Astrocyte of the spinal cord (primary cell): ENCODE data around the gene CENPN.
A peak's percentile ranks its signal among the peaks of the same experiment; 100 is the strongest.

ENCODE experiments used
- DNase-seq: peaks from one replicate; pipeline ENCODE4 v3.0.0; 2011; ENCODE audit warnings: low read depth, low spot score
- H3K4me3 ChIP-seq: 2 replicates; pipeline ENCODE4 v1.5.1; 2011; ENCODE audit warnings: low read depth, mild to moderate bottlenecking, low read length, moderate library complexity
- CTCF ChIP-seq: IDR thresholded peaks from 2 replicates; pipeline ENCODE4 v1.5.1; 2012; ENCODE audit warnings: low read depth, mild to moderate bottlenecking, low read length, inconsistent platforms
- in situ Hi-C: cut with HindIII; loops from 2 replicates; pipeline ENCODE4 v1.10.0; 2017; ENCODE audit warnings: low sequenced_read_pairs

The CENPN gene

GRCh38 chr16:80990978-80991377 lies 16.0 kb upstream of the CENPN start:
- in situ Hi-C loops: no loop called here
- DNase-seq: no peak
- TF ChIP-seq CTCF: no peak
- H3K4me3 ChIP-seq: no peak overlapping the region

DNA sequence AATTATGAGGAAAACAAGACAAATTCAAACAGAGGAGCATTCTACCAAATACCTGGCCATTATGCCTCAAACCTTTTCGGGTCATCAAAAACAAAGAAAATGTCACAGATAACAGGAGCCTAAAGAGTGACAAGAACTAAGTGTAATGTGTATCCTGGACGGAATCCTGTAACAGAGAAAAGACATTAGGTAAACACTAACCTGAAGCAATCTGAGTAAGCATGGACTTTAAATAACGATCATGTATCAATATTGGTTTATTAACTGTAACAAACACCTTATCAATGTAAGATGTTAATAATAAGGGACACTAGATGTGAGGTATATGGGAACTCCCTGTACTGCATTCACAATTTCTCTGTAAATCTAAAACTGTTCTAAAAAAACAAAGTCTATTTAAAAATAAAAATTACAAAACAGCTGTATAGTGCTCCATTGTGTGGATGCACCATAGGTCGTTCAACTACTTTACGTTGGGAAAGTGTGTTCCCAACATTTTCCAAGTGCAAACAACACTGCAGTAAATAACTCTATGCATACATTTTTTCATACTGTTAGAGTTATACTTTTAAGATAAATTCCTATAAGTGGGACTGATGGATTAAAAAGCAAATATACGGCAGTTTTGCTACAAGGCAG lies 15.1 kb upstream of the CENPN start:
- TF ChIP-seq CTCF: no peak
- DNase-seq: no peak
- in situ Hi-C loops: no loop called here
- H3K4me3 ChIP-seq: no peak overlapping the region

- no peak for DNase-seq
- no peak for TF ChIP-seq CTCF
- H3K4me3 ChIP-seq: peak overlapping the region; percentile 21
- in situ Hi-C loops: no loop called here
Measured at GRCh38 chr16:80992676-80993293, 14.2 kb upstream of the CENPN start.

- DNase-seq: peak; percentile 90
- peak overlapping the region; percentile 26 for H3K4me3 ChIP-seq
- in situ Hi-C loops: no loop called here
- TF ChIP-seq CTCF: no peak
Measured at GRCh38 chr16:80993307-80993706, 13.7 kb upstream of the CENPN start.

DNA sequence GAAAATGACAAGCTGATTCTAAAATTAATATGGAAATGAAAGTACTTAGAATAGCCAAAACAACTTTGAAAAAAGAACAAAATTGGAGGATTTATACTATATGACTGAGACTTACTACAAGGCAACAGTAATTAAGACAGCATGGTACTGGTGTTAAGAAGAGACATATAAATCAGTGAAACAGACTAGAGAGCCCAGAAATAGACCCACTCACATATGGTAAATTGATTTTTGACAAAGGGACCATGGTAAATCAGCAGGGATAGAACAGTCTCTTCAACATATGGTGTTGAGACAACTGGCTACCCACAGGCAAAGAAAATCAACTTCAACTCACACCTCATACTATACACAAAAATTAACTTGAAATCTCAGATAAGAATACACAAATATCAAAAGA lies 13.2 kb upstream of the CENPN start:
- DNase-seq: no peak
- in situ Hi-C loops: no loop called here

DNA sequence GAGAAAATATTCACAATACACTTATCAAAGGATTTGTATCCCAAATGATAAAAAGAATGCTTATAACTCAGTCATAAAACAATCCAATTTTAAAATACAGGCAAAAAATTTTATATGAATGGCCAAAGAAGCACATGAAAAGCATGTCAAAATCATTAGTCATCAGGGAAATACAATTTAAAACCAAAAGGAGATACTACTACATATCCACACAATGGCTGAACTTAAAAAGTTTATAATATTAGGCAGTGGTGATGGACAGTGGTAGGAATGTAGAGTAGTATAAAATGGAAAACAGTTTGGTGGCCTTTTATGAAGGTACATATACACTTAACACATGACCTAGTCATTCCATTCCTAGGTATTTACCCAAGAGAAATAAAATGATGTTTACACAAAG lies 12.6 kb upstream of the CENPN start:
- no peak for TF ChIP-seq CTCF
- in situ Hi-C loops: no loop called here
- peak; percentile 43 for DNase-seq

More for the DNA sequence above, 13.2 kb upstream of the CENPN start:
- TF ChIP-seq CTCF: no peak
- H3K4me3 ChIP-seq: no peak overlapping the region

More for the DNA sequence above, 12.6 kb upstream of the CENPN start:
- H3K4me3 ChIP-seq: no peak overlapping the region
